ENCODE data around the gene CYSTM1.

CYSTM1 gene

DNA sequence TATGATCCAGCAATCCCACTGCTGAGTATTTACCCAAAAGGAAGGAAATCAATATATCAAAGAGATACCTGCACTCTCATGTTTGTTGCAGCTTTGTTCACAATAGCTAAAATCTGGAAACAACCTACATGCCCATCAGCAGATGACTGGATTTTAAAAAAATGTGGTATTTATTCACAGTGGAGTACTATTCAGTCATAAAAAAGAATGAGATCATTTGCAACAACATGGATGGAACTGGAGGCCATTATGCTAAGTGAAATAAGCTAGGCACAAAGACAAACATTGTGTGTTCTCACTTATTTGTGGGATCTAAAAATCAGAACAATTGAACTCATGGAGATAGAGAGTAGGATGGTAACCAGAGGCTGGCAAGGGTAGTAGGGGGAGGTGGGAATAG is 33.1 kb downstream of the CYSTM1 start:
- no peak for DNase-seq (ENCODE audit: low read depth)

DNA sequence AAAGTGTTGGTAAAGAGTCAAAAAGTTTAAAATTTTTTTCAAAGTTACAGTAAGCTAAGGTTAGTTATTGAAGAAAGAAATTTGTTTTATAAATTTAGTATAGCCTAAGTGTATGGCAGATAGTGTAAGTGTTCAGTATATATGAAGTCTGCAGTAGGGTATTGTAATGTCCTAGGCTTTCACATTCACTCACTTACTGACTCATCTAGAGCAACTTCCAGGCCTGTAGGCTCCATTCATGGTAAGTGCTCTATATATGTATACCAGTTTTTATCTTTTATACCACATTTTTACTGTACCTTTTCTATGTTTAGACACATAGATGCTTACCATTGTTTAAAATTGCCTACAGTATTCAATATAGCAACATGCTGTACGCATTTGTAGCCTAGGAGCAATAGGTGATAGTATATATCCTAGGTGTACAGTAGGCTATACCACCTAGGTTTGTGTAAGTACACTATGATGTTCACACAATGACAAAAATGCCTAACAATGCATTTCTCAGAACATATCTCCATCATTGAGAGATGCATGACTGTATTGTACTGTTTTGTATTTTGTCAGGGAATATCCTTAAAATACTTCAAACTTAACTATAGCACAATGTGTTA is 38.5 kb downstream of the CYSTM1 start:
- DNase-seq (ENCODE audit: low read depth): no peak

DNA sequence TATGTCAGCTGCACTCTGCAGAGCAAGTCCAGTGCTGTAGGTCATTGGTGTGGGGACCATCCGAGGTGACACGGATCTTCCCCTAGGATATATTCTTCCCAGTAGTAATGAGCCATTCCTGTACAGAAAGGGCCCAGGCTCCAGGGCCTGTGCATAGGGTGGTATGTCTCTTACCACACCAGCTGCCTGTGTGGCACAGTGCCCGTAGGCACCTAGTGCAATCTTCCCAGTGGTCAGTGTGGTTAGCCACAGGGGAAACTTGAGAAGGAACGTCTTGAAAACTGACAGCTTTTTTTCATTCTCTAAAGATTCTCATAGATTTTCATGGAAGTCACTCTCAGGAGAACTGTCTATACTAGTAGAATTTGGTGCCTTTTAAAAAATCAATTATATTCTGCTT is 39.8 kb downstream of the CYSTM1 start:
- DNase-seq (ENCODE audit: low read depth): peak; percentile 42

DNA sequence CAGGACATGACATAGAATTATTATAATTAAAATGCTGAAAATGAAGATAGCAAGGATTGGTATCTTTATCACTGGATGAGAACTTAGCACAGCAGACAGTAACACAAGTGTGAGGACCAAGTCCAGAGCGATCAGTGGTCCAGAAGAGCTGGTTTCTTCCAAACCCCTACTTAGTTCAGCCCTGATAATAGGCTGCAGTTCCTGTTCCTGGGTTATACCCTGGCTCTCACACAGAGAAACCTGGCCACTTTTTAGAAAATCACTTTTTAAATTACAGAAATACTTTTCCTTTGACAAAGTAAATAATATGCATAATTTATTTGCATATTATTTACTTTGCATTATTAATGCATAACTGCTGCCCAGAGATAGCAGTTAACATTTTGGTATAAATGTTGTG is 40.3 kb downstream of the CYSTM1 start:
- DNase-seq (ENCODE audit: low read depth): no peak

DNA sequence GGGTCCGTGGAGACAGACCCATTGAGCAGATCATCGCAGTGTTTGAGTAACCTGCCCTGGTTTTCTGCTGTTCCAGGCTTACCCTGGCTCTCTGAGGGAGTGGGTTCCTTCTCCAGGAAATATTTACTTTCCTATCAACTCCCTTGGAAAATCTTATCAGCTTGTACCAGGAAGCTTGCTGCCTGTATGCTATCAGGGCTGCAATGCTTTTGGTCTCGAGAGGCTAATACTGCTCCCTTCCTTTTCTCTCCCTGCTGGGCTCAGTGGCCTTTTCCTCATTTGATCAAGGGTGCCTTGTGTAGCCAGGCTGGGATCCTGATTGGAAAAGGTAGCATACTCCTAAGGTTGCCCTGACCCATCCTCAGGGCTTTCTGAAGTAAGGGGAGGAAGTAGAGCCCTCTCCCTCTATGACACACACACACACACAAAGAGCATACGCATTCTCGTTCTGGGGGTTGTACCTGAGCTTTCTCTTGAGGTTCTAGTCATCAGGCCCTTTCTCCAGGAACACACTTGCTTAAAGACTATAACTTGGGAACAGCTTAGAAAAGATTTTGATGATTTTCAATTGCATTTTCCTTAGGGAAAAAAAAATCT is 41.6 kb downstream of the CYSTM1 start:
- no peak for DNase-seq (ENCODE audit: low read depth)

DNA sequence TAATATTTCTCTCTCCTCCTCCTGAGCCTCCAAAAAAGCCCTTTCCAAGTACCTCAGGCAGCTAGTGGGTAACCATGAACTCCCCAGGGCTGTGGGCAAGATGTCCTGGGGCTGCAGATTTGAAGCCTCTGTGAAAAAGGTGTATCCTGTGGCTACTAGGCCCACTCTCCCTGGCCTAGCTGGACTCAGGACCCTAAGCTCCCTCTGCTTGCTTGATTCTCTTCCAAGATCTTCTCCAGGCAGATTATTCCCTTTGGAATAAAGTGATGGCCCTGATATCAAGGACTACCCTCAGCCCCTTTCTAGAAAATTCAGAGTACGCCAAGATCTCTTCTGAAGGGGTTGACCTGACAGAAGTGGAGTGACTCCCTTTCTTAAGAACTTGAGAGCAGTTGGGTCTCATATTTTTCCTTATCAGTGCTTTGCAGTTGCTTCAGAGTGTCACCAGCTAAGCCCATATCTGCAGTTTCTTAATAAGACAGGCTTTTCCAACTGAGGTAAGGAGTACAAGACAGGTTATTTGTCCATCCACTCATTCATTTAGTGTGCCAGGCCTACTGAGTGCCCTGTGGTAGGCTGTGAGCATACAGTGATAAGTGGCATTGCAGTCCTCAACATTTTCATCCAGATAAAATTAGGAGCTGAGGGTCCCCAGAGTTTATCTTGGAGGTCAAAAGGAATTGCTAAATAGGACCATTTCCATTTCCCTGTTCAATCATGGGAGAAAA is 42.5 kb downstream of the CYSTM1 start:
- no peak for DNase-seq (ENCODE audit: low read depth)

DNA sequence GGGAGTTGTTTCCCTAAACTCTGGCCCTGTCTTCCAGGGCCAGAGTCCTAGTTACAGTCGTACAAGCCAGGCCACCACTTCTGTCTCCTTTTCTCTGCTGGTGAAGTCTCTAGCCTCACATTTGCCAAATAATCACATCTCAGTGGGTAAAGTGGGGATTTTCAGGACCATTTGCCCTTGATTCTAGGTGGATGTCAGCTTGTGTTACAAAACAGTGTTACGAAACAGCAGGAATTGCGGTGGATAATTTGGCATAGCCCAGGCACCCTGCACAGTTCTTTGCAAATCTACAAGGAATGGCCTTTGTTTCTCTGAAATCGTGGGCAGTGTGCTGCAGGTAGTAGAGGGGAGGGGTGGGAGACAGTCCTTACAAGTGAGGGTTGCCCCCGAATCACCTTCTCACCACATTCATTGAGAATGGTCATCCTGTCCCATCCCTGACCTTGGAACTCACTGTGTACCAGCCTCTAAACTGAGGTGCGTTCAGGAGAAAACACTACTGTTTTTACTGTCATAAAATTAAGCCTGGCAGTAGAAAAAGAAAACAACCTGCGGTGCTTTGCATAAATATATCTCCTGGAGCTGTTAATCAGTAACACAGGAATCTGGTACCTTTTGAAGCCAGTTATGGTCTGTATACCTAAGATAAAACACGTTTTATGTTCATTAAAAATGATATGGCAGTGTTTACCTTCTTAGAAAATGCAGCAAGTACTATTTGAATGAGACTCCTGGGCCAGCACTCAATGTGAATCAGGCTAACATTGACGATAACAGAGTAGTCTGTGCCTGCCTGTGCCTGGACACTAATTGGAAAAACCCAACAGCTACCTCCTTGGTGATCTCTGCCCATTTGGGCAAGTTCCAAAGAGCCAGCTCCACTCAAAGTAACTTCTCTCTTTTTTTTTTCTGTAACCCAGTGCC is 44.3 kb downstream of the CYSTM1 start:
- no peak for DNase-seq (ENCODE audit: low read depth)

DNA sequence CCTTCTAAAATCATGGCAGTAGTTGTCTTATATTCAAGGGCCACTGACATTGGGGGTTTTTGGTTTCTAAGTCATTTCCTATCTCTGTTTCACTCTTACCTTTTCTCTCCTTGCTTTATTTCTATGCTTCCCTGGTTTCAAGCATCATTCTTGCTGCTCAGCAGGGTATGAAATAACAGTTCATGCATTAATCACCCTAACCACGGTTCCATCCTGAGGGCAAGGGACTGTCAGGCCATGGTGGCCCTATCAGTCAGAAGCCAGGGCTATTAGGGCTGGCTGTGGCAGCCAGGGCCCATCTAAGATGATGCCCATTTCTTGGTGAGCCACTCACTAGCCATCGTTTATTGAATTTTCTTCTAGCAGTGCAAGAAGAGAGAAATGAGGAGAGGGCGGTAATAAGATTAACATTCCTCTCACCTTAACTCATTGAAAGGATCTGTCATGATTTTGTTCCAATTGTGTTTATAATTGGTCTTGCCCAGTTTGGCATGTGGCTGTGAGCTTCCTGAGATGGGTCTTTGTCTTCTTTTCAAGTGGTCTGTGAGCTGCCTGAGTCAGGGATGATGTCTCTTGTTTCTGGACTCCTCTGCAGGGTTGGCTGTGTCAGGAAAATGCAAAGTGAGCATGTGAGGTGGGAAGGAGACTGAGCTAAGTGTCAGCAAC is 45.2 kb downstream of the CYSTM1 start:
- DNase-seq (ENCODE audit: low read depth): no peak

DNA sequence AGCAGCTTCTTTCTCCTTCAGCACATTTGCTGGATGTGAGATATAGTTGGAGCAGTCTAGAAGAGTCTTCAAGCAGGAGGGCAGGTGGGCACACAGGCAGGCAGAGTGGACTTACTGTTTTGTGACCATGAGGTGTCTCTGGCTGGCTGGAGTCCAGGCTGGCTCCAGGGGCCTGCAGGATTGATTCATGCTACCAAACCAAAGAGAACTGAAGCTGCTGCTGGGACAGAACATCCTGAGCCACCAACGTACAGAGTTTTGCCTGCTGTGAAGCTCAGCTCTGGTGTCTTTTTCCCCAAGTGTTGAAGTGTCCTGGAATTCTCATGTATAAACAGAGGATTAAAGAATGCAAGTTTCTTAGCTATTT is 45.7 kb downstream of the CYSTM1 start:
- no peak for DNase-seq (ENCODE audit: low read depth)

DNA sequence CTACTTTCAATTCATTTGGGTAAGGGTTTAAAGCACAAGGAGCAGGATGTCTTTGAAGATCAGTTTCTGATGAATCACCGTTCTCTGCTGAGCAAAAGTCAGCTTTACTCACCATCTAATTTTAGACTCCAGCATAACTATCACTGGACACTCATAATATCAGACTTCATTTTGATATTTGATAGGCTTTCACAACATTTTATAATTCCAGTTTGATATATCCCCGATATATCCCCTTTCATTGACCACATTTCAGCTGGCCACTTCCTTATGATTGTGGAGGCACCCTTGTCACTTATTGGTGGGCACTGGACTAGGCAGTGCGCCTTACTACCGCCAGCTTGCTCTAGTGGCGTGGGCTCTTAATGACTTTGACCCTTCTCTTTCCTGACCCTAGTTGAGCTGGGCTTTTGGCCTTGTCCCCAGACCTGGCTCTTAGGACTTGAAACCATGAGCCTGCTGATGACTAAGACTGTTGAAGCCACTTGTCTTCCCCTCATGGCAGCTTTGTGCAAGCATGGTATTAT is 46.8 kb downstream of the CYSTM1 start:
- DNase-seq (ENCODE audit: low read depth): peak; percentile 73

DNA sequence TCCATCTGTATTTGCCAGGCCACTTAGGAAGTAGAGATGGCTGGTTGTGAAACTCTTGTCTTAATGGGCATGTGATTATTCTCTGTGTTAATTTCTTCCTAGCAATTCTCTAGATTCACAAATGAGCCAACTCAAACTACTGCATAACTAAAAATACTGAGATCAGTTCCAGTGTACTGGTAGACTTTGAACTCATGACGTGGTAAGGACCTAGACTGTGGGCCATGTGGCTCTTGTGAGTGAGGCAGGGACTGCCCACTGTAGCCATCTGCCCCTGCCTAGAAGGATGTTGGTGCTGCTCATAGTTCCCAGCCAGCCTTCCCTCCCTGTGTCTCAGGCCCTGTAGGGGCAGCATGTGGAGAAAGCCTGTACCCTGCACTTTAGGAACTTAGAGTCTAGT is 47.4 kb downstream of the CYSTM1 start:
- DNase-seq (ENCODE audit: low read depth): no peak

DNA sequence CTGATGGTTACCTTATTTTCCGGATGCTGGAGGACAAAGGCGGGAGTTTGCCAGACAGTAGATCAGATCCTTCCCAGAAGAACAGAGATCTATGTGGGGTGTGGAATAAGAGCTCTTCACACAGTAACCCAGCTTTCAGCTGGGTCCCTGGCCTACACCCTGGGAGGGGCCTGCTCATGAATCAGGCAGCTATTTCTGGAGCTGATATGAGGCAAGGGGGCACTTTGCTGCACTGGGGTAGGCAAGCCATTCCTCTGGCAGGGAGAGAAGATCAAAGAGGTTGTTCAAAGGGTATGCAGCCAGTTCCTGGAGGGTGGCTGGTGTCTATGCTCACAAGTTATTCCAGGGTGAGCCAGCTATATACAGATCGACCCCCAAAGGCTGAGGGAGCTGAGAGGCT is 48.6 kb downstream of the CYSTM1 start:
- no peak for DNase-seq (ENCODE audit: low read depth)

DNA sequence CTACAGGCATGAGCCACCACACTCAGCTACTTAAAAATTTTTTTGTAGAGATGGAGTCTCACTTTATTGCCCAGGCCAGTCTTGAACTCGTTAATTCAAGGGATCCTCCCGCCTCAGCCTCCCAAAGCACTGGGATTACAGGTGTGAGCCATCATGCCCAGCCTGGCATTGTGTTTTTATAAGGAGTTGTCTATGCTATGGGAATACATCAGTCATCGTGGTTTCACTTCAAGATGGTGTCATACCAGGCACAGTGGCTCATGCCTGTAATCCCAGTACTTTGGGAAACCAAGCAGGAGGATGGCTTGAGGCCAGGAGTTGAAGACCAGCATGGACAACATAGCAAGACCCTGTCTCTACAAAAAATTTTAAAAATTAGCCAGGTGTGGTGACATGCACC is 49.7 kb downstream of the CYSTM1 start:
- no peak for DNase-seq (ENCODE audit: low read depth)

DNA sequence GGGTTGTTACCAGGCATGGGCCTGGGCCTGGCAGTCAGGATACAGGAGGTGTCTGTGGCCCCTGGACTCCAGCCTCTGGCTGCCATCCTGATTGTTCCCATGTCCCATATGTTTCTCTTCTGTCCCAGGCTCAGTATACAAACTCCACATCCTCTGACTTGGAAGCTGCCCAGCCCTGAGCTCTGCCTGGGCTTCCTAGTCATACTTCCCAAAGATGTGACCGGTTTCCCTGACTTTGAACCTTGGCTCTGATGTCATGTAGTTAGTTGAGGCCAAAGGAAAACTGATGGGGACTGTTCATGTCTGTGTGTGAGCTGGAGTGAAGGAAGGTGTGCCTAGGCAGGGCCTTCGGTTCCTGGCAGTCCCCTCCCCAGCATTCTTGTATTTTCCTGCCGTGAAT is 50.4 kb downstream of the CYSTM1 start:
- DNase-seq (ENCODE audit: low read depth): no peak

DNA sequence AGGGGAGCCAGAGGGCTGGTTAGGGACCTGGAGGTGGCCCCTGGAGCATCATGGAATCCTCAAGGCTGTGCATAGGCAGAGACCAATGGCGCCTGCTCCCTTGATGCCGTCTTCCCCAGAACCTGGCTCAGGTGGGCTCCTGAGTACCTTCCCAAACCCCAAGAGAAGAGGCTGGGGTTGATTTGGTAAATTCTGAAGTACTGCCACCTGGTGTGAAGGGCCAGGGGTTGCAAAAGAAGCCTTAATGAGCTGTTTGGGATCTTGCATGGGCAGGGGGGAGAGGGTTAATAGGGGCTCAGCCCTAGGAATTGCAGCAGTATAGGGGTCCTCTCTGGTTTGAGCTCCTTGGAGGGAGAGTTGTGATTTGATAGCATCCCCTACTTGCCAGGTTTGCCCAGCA is 52.1 kb downstream of the CYSTM1 start:
- DNase-seq (ENCODE audit: low read depth): no peak

DNA sequence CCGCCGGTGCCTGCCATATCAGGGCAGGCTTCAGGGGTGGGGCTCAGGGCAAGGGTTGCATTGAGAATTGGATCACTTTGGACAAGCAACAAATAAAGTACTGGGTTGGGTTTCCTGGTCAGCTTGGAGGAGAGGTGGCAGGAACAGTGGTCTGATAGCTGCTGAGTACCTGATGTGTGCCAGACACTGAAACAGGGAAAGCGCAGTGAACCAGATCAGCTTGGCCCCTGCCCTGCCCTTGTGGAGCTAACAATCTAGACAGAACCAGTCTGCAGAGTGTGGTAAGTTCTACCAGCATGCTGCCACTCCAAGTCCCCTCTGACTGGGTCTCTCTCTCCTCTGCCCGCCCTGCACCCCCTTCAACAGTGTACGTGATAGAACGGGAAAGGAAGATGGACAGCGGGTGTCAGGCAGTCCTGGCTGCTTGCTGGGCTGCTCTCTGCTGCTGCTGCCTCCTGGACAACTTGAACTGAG is 53.4 kb downstream of the CYSTM1 start:
- no peak for DNase-seq (ENCODE audit: low read depth)

DNA sequence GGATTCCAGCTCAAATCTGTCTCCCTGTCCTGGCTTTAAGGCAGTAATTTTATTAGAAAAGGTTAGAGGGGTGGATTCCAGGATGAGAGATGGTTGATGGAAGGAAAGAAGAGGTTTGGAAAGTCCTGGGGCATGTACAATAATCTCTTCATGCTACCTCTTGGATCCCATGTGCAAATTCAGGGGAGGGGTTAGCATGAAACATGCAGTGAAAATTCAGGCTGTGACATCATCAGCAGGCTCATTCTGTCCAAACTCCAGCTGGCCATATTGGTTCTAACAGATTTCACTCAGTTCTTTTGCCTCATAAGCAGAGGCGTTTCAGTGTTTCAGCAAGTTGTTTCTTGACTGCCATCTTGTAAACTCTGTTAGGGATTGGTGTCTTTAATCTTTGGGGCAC is 55.4 kb downstream of the CYSTM1 start:
- no peak for DNase-seq (ENCODE audit: low read depth)

DNA sequence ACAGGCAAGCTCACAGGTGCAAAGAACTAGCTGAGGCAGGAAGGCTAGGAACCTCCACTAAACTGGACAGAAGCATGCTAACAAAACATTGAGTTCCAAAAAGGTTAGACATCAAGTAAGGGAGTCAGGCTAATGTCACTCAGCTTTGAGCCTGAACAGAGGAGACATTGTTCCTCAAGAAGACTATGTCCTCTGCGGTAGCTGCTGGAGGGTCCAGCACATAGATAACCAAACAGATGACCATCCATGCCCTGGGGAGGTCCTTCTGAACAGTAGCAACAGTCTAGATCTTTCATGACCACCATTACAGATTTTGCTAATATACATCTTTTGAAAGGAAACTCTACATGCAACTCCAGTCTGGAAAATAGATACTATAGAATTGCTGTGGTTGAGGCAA is 57.7 kb downstream of the CYSTM1 start:
- DNase-seq (ENCODE audit: low read depth): no peak

DNA sequence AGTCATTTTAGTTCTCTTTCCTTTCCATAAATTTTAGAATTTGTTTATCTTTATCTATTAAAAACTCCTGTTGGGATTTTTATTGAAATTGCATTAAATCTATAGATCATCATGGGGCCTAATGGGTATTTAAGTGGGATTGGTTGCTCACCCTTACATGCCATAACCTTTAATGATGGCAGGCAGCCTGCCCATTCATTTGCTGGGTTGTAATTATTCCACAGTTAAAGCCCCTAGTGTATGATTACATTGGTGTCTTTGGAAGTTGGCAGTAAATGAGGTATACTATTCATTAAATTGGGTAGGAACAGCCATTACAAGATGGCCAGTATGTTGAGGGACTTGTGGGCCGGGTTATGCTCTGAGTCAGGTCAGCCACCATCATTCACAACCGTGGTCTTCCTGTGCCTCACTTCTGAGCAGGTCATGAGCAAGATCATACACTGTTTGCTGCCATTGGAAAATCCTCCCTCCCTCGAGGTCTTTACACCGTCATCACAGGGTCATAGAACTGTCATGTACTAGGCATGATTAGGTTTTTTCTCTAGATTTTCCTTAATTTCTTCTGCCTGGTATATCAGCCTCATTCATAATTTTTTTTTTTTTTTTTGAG is 59.5 kb downstream of the CYSTM1 start:
- DNase-seq (ENCODE audit: low read depth): no peak

DNA sequence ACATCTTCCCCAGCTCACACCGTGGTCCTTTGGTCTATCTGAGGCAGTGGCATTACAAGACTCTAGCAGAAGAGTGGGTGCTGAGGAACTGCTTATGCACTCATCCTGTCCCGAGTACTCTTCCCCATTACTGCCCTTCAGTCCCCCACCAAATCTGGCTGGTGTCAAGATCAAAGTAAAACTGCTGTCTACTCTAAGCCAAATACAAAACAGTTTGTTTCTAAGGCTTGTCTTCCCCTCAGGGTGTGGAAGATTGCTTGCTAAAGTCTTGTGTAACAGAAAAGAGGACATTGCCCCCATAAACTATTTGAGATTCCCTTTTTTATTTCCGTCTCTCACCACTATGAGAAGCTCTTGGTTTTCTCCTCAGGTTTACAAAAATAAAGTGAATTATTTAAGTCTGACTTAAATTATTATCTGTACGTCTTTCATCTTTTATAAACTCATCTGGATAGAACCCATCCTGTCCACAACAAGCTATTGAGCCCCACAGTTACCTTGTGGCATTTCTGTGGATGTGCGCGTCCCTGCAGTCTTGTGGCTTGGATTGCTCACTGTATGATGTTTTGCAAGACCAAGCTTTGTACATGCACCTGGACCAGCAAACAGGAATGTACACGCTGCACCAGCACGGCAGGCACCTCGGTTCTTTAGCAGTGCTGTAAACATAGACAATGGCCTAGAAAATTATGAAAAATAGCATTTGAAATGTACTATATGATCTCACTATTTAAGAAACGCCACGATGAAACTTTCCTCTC is 61.0 kb downstream of the CYSTM1 start:
- no peak for DNase-seq (ENCODE audit: low read depth)
